Hematopoietic multipotent progenitor cell treated with erythropoietin and hydrocortisone succinate and interleukin-3 and kit ligand, for 8 days (in vitro differentiated cells): ENCODE measurements around the gene ZNF385B.

Experiments used
- DNase-seq: peaks from one replicate; pipeline ENCODE4 v3.0.0-alpha.2; 2015

The ZNF385B gene

DNA sequence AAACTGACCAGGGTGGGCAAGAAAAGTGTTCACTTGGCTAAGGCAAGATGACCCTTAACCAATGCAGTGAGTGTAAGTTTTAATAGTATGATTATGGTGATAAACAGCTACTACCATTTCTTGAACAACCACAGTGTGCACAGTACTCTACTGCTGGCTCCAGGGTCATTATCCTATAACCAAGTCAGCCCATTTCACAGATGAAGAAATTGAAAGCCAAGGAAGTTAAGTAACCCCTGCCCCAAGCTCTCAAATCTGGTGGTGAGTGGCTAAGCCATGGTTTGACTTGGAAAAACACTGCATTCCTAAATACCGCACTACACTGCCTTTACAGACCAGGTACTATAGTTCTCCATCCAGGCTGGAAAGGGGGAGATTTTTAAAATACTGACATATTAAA, 5.7 kb downstream of the ZNF385B start:
- no peak for DNase-seq

DNA sequence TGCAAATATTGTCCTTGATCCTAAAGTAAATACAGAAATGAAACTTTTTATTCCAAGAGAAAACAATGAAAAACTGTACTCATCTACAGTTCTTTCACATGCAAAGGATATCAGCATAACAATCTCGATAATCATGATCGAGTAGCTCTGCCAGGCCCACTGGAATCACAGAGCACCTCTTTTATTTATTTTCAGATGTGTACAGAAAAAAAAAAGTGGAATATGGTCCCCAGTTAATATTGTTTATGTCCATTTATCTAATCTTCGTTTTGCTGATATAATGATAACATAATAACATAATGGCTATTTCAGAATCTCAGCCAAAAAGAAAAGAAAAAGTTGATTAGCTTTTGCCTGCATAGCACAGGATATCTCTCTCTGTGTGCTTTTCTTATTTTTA, 6.5 kb downstream of the ZNF385B start:
- DNase-seq: no peak

DNA sequence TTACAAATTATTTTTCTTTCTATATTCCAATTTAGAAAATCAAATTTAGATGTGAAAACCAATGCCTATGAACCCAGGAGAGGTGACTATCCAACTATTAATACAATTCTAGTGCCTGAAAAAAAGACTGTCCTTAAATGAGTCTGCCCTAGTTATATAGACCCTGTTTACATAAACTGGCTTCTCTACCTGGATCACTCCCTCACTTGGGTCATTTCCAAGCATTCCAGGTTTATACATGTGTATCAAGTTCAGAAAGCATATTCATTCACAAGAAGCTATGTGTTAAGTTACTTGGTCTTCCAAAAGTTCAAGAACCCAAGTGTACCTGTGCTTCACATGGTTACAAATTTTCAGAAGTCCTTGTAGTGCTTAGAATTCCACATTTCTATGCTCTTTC, 8.3 kb downstream of the ZNF385B start:
- no peak for DNase-seq

DNA sequence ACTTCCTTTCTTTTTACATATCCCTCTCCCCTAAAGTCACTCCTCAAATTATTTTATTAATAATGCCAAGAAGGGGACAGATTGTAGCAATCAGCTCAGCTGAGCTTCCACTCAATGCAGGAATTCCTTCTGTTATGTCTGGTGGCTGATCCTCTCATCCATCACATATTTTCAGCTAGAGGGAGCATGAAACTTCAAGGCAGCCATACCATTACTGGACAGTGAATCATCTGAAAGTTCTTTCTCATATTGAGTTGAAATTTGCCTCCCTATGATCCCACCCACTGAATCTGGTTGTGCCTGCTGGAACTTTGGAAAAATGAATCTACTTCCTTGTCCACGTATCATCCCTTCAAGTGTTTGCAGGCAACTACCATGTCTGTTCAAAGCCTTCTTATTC, 11.2 kb downstream of the ZNF385B start:
- DNase-seq: no peak

DNA sequence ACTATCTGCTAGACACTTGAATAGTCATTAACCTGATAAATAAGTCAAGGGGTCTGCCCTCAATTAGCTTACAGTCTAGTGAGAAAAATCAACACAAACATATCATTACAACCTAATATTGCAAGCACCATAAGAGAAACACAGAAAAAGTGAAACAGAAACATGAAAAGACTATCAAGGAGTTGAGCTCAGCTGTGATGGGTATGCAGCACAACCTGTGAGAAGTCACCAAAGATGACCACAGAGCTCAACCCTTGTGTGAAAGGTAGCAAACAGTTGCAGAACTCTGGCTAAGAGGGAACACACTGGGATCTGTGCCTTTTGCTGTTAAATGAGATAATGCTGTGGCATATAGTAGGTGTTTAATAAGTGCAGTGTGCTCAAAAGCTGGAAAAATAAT, 11.7 kb downstream of the ZNF385B start:
- DNase-seq: no peak

DNA sequence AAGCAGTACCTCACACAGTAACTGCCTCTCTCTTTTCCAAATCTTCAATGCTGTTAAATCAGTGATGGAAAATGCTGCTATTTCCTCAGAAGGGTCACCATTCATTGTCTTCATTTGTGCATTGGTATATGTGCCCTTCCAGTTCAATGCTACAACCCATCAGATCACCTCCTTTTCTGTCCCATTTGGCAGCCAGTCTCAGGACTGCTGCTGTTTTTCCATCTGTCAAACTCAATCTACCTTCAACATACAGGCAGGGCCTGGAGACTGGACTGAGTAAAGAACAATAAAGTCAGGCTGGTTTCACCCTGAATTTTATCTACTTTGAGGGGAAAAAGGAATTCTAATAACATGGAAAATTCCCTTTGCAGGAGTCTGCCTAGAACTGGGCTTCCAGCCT, 17.9 kb downstream of the ZNF385B start:
- DNase-seq: no peak

DNA sequence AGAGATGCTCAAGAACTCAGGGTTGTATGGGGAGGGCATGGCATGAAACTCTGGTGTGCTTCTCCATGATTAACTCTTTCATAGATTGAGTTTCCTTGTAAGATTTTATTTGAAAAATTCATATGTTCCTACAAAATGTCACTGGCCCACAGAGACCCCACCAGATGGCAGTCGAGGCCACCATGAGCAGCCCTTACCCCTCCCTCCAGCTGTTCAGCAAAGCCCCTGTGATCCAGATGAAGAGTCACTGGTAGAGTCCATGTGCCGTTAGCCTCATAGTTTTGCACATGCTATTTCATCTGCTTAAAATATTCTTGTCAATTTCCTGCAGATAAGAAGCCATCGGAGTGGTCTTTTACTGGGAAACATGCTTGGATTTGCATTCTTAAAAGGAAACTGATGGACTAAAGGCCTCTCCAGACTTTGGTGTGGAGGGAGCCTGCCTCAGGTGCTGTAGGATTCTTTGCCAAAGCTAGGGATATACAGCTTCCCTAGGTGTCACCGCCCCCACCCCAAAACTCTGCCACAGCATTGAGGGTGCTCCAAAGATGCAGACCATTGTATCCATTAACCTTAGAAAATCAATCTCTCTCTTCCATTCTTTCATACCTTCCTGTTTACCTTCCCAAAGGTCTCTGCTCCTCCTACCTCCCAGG, 18.8 kb downstream of the ZNF385B start:
- DNase-seq: no peak

DNA sequence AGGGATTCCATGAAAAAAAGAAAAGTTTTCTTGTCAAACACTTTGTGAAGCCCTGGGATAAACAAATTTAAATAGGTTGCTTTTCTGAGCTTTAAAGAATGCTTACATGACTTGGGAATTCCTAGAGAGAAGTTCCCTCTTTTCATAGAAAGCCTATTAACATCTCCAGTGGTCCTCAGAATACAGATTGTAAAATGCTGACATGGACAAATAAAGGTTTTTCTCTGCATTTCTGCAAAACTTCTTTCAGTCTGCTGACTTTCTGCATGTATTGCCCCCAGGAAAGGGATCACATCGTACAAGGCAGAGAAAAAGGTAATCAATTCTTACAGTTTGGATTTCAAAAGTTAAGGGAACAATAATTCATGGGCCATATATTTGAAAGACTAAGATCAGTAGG, 20.6 kb downstream of the ZNF385B start:
- no peak for DNase-seq

DNA sequence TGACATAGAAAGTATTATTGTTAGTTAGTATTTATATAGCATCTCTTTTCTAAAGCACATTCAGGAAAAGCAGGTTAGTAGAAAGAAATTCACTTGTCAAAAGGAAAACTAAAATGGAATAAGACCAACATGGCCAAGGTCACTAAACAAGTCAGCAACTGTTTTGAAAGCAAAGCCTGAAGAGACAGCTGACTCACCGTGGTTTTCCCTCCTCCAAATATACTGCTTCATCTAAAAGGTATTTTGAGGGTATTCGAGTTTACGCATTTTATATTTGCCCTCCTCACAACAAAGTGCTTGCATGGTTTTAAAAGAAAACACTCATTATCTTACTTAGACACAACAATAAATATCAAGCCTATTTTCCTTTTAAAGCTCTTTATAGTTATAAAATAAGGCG, 24.0 kb downstream of the ZNF385B start:
- no peak for DNase-seq

DNA sequence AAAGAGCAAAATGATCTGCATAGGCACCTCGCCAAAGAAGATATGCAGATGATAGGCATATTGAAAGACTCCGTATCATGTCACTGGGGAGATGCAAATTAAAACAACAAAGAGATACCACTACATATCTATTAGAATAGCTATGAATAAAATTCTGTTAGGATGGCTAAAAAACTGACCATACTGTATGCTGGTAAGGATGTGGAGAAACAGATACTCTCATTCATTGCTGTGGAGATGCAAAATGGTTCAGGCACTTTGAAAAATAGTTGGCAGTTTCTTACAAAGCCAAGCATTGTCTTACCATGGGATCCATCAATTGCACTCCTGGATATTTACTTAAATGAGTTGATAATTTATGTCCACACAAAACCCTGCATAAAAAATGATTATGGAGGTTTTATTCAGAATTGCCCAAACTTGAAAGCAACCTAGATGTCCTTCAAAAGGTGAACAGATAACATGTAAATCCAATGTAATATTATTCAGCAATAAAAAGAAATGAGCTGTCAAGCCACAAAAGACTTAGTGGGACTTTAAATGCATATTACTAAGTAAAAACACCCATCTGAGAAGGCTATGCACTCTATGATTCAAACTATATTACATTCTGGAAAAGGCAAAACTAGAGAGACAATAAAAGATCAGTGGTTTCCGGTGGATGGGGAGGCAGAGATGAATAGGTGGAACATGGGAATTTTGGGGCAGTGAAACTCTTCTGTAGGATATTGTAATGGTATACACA, 31.2 kb downstream of the ZNF385B start:
- DNase-seq: no peak

DNA sequence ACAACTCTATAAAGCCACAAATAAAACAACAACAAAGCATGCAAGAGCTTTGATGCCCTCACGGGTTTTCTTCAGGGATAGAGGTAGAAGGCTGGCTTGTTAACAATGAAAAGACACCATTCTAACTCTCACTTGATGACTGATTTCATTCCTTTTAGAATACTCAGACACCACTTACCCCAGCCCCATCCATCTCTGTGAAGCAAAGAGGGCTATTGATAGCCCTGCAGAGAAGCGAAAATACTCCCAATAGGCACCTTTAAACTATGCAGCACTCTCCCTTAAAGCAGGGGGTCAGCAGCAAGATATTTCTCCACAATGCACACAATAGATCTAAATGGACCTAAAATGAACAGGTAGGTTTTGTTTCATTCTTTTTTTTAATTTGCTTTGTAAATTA, 35.1 kb downstream of the ZNF385B start:
- DNase-seq: no peak

DNA sequence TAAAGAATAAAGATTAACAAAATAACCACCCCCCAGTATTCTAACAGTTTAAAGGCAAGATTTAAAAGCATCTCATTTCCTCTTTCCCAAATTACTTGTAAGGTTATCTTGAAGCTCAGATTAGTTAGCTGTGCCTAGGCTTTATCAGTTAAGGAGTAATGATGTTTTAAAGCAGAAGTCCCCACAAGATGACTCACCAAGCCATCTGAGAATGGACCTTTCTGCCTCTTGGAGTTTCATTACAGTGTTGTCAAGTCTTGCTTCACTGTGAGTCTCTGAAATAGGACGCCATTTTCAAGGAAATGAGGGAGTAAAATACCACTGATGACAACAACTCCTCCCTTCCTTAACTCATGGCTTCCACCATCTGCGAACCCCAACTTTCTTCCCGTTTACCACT, 35.9 kb downstream of the ZNF385B start:
- DNase-seq: no peak

DNA sequence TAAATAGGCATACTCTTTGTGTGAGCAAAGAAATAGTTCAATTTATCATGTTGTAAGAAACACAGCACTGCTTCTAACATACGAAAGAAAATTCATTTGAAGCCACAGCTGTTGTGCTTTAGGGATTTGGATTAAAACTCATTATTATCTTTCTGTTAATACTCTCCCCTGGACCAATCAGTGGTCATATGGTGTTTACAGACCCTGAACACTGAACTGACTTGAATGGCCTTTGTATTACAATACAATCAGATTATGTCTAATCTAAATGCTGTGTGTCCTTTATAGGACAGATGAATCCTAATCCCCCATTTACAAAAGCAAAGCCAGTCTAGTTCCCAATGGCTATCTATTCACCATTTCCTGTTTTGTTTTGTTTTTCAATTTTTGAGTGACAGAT, 36.5 kb downstream of the ZNF385B start:
- DNase-seq: no peak

DNA sequence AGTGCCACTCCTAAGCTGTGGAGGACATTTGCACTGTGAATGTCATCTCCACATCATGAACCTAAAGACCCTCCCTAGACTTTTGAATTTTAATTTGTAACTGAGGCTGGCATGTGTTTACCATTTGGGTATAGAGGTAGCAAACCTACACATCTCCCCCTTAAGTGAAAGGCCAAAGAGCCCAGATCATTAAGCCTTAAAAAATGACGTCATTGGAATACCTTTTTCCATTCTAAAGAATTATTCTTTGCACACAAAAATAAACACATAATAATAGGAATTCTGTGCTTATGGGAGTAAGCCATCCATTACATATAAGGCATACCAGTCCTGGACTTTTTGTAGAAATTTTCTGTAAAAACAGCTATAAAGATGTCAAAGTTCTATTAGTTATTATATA, 38.9 kb downstream of the ZNF385B start:
- DNase-seq: no peak

DNA sequence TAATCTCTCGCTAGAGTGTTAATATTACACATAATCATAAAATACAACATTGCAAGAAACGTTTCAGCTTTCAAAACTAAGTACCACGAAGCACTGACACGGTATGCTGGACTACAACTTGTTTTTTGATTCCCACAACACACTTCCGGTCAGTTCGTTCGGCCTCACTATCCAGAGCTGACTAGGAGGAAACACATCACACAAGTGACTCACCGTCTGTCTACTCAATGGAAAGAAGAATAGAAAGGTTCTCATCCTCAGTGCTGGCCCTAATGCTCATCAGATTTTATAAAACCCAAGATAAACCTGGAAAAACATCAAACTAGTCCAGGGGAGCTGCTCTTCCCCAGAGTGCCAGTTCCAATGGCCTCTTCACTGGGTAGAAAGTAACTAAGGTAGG, 42.9 kb downstream of the ZNF385B start:
- no peak for DNase-seq

DNA sequence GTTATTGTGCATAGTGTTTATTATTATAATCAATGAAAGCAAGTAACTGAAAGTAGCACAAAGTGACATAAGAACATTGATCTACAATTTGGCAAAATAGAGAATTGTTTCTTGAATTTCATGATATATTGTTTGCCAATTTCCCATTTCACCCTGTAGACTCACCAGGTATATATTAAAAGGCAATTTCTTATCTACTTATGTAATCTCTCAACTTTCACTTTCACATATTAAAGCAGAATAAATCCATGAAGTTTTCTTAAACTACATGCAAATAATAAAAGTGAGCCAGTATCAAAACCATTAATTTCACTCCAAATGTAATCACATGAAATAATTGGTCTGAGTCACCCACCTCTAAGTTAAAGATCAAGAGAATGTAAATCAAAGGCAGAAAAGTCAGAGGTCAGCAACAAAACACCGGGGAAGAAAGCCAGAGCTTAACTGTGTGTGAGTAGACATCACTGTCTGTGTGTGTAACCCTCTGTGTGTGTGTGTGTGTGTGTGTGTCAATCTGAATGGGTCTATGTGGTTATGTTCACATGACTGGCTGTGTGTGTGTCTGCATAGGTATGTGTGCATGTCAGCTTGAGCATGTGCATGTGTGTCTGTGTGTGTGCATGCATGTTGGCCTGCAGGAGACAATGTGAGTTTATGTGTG, 44.1 kb downstream of the ZNF385B start:
- no peak for DNase-seq

DNA sequence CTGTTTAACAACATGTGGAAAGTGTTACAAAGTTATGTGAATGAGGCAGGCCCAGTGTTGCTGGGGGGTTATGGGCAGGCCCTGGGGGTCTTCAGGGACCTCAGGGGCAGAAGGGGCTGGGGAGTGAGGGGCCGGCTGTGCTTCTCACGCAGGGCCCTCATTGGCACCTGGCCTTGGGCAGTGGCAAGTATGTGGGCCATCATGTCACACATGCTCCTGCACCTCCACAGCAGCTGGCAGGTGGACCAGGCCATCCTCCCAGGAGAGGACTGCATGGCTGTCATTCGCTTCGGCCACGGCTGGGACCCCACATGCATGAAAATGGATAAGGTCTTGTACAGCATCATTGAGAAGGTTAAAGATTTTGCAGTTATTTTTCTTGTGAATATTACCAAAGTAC, 47.4 kb downstream of the ZNF385B start:
- no peak for DNase-seq

DNA sequence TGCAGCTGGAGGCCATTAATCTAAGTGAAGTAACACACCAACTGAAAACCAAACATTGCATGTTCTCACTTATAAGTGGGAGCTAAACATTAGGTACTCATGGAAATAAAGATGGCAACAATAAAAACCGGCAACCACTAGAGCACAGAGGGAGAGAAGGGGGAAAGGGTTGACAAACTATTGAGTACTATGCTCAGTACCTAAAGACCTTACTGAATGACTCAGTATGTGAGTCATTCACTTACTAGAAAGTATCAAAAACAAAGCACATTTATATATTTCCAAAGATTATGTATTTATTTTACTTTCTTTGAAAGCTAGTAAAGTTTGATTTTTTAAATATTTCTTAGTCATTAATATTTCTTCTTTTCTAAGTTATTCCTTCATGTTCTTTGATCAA, 48.9 kb downstream of the ZNF385B start:
- DNase-seq: no peak

DNA sequence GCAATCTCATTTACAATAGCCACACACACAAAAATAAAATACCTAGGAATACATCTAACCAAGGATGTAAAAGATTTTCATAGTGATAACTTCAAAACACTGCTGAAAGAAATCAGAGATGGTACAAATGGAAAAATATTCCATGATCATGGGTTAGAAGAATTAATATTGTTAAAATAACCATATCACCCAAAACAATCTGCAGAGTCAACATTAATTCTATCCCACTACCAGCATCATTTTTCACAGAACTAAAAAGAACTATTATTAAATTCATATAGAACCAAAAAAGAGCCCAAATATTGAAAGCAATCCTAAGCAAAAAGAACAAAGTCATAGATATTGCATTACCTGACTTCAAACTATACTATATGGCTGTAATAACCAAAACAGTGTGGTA, 50.4 kb downstream of the ZNF385B start:
- no peak for DNase-seq

DNA sequence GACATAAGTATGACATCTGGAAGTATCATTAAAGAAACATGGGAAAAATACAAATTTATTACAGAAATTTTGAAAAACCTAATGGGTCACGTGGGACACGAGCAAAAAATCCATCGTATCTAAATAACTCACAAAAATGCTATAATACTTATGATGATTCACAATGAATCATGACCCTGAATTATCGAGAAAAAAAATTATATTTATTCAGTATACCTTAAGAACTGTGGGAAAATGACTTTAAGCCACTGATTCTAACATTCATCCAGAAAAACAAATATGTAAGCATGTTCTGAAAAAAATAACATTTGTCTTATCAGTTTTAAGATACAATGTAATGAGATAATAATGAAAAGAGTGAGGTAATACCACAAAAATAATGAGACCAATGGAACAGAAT, 51.8 kb downstream of the ZNF385B start:
- DNase-seq: no peak

DNA sequence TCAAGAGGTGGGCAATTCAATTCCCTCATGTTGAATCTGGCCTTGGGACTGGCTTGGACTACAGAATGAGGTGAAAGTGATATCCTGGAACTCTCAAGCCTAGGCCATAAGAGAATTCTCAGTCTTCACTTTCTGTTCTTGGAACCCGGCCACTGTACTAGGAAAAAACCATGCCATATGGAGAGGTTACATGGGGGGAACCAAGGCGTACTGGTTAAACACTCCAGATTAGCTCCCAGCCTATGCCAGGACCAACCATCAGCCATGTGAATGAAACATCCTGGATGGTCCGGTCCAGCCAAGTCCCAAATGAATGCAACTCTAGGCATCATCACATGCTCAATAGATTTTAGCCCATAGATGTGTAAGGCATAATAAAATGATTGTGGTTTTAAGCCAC, 56.4 kb downstream of the ZNF385B start:
- no peak for DNase-seq

DNA sequence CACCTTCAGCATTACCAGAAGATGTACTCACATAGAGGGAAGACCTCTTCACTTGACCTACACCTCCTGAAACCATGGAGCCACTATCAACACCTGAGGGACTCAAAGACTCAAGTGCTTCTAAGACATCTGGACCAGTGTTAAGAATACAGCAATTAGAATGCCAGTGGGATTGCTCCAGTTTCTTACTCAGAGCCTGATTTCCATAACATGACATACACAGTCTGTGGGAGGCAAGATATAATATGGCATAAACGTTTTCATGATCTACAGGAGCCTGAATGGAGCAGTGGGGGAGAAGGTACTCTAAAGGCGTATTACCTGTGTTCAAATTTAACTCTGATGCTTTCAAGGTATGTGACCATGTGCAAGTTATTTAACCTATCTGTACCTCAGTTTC, 57.2 kb downstream of the ZNF385B start:
- no peak for DNase-seq

DNA sequence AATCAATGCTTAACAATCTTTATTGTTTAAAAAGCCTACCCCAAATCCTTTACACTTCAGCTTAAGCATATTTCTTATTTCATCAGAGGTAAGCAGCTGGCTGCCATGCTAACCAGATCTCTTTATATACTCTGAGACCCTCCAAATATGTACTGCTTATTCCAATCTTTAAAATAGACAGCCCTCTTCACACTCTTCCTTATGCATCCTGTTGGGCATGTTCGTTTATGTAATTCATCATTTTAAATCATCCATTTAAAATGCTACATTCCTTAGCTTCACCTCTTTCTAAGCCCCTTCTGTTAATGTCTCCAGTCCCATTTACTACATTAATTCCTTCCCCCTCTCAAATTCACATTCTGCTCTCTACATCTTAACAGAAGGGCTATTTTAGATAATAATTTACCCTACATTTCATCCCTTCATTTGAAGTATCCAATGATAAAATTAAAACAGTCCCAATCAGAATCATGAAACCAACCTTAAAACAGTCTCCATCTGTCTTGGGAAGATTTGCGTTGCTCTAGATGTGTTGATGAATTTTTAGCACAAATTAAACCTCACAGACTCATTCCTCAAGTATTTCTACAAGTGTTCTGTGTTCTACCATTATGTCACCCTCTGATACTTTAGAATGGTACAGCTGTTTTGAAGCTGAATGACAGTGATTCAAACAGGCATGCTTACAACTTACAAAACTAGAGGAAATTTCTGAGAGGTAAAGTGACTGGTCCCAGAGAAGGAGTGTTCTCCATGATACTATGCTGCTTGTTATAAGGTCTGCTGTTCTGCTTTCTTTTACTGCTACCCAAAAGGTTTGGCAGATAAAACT, 59.1 kb downstream of the ZNF385B start:
- no peak for DNase-seq

DNA sequence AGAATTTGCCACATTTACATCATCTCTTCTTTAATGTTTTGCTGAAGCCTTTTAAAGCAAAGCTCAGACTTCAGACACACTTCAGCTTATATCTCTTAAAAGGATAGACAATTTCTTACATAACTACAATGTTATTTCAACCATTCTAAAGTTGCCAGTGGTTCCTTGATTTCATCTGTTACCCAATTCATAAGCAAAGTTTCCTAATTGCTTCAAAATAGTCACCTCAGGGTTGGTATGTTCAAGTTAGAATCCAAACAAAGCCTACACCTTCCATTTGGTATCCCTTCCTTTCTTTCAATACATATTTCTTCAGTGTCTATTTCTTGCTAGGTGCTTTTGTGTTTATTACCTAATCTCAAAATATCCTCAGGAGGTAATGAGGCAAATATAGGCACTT, 60.6 kb downstream of the ZNF385B start:
- no peak for DNase-seq
